IMR-90 (cell line): Measurements from ENCODE around the gene CA12.

Experiments used
- CTCF ChIP-seq: conservative IDR thresholded peaks from 2 replicates; pipeline ENCODE4 v1.5.1; 2012; ENCODE audit warnings: mild to moderate bottlenecking, low read depth, low read length, improper control_type of control experiment
- POLR2A ChIP-seq: IDR thresholded peaks from 2 replicates; pipeline ENCODE4 v1.6.1; 2012; ENCODE audit warnings: mild to moderate bottlenecking, low read depth, low read length
- RFX5 ChIP-seq: IDR thresholded peaks from 2 replicates; pipeline ENCODE4 v1.8.0; 2012; ENCODE audit warnings: low read depth, mild to moderate bottlenecking, low read length, moderate library complexity
- SMC3 ChIP-seq: fragments of 150-350 bp; IDR thresholded peaks from 2 replicates; pipeline ENCODE4 v1.6.1; 2016; ENCODE audit warnings: low read depth, mild to moderate bottlenecking, antibody characterized with exemption, low read length, moderate library complexity

- TF ChIP-seq CTCF (no peak), SMC3 (no peak), POLR2A (no peak), RFX5 (no peak)
These were observed 87.3 kb downstream of the CA12 start for GRCh38 chr15:63294359-63294758.
